ELR (cell line): Measurements from ENCODE around the gene PLCL1.

ENCODE experiments used
- DNase-seq: peaks from one replicate; pipeline ENCODE4 v3.0.0-alpha.2; 2015; ENCODE audit warnings: low read depth

Gene PLCL1

DNA sequence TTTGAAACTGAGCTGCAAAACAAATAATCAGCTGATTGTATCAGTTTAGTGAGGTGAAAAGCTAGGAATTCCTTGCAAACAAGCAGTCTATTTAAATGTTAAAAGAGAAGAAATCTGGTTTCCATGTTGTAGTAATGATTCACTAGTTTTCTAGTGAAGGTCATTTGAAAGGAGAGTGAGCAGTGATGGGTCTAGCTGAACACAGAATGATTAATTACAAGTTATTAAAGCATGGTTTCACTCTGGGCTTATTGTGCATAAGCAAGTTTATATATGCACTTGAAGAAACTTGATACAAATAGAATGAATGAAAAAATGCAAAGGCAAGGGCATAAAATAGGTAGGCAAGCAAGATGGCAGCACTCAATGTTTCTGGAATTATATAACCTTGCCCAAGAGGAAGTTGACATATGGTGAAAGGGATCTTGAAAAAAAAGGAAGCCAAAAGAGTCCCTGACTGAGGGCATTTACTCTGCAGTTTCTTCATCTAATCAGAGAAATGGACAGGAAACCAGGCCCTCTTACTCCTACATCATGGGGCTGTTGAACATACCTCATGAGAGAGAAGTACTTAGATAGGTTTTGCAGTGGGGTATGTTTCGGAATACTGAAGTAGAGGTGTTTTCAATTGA lies 53.2 kb downstream of the PLCL1 start:
- DNase-seq: no peak

DNA sequence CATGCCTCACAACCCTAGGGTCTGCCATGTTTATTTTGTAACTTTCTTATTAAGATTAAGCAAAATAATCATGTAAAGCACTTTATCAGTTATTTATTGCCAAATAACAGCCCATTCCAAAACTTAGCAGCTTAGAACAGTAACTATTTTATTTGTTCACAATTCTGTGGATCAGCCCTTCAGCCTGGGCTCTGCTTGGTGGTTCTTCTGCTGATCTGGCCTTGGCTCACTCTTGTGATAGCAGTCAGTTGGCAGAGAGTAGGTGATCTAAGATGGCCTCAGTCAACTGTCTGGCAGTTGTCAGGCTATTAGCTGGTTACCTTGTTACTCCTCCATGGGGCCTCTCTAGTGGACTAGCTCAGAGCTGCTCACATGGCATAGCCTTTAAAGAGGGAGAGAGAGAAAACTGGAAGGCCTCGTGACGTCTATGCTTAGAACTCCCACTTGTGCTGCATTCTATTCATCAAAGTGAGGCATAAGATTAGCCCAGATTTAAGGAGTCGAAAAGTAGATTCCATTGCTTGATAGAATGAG lies 54.3 kb downstream of the PLCL1 start:
- DNase-seq: no peak

DNA sequence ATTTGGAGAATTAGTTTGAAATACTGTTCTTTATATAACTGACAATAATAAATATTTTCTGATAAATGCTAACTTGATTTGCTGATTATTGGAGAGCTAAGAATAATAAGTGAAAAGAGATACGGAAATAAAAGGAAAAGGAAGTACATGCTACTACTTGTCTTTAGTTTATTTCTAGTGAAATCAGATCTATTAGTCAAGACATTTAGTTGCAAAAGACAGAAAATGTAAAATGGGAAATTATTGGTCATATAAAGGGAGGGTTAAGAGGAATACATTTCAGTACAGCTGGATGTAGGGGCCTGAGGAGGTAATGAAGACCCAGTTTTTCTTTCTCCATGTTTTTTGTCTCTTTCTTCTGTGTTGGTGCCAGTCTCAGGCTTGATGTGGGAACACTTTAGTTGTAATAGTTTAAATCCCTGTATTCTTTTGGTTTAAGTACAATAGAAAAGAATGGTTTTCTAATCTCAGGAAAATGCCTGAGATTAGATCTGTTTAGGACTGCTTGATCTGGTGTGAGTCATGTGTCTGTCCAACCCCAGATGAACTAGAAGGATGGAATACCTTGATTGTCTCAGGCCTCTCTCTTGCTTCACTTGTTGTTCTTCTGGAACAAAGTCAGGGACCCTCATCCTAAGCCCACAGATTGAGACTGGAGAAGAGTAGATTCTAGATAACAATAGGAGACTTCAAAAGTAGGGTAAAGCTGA lies 58.0 kb downstream of the PLCL1 start:
- no peak for DNase-seq

DNA sequence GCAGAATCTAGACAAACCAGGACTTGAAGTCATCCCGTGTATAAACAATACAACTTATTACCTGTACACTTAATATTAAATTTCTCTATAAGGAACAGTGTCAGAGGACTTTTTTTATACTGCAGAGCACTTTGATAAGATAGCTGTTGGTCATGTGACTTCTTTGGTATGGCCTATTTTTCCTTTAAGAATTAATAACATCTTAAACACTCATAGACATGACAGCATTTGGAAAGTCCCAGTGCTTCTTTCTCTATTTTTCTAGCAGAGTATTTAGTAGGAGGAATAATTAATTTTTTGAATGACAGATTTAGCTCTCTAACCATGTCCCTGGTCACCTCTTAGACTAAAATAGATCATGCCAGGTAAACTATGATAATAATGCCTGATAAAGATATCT lies 59.4 kb downstream of the PLCL1 start:
- no peak for DNase-seq

DNA sequence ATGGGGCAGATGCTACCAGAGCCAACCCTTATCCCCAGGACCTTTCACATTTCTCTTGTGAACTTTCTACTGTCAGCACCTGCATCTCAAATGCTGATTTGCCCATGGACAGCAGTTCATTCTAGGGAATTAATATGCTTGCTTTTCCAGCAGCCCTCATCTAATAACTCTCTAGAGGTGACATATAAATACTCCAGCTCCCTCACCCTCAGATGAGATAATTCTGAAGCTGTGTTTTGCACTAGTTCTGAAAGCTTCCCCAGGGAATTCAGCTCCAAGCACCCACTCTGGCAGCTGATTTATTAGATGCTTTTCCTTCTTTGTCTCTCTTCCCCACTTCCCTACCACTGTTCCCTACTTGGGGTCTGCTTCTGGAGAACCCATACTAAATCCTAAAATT lies 62.1 kb downstream of the PLCL1 start:
- DNase-seq: no peak

DNA sequence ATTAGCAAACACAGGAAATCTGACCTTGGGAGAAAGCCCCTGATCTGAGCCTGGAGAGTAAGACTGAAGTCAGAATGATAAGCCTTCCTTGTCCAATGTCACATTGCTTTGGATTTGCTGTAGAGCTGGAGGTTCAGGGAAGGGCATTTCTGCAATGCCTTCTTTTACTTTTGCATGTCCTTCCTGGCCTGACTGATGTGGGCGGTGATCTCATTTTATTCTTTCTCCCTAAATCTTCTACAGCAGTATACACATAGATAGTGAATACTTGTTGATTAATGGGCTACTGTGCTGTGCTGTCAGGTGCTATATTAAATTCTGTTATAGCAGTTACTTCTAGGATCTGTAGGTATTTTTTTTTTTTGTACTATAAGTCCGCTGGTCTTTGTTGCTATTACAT lies 62.6 kb downstream of the PLCL1 start:
- no peak for DNase-seq

DNA sequence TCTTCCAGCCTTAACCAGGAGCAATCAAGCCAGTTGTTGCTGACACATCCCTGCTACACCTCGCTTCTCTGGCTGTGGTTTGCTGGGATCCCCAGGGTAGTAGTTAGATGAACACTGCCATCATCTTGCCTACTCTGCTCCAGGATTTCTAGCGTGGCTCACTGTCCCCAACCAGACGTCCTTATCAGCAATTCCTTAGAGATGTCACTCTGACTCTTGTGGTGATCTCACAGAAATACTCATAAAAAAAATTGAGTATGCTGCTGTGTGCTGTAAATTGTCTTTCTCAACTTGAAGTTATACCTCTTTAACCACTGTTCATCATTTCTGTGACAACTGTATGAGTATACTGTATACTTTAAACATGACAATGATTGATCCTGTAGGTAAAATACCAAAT lies 63.2 kb downstream of the PLCL1 start:
- no peak for DNase-seq

DNA sequence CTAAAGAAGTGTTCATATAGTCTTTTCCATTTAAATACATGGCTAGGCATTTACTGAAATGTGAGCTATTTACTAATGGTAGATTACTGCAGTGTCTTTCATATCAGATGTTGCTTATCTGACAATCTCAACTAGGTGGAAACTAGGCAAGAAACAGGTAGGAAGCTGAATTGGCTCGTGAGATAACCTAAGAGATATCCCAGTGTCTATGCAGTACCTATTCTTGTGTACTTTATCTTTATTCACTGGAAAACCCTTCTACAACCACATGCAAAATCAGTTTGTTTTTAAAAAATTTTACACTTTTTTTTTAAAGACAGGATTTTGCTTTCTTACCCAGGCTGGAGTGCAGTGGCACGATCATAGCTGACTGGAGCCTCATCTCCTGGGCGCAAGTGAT lies 63.8 kb downstream of the PLCL1 start:
- DNase-seq: no peak

DNA sequence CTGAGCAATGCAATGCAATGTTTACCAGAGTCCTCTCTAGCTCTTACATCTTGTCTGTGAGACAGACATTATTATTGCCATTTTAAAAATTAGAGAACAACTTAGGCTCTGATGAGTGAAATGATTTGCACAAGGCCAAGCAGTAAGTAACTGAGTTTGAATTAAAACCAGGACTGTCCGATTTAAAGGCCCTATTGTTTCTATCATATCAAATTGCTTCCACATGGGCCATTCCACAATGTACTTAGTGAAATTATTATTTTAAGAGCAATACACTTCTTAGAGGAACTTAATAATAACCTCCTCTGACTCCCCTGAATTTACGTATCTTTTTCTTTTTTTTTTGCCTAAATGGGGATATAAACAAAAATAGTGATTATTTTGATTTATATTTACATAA lies 64.6 kb downstream of the PLCL1 start:
- DNase-seq: no peak

DNA sequence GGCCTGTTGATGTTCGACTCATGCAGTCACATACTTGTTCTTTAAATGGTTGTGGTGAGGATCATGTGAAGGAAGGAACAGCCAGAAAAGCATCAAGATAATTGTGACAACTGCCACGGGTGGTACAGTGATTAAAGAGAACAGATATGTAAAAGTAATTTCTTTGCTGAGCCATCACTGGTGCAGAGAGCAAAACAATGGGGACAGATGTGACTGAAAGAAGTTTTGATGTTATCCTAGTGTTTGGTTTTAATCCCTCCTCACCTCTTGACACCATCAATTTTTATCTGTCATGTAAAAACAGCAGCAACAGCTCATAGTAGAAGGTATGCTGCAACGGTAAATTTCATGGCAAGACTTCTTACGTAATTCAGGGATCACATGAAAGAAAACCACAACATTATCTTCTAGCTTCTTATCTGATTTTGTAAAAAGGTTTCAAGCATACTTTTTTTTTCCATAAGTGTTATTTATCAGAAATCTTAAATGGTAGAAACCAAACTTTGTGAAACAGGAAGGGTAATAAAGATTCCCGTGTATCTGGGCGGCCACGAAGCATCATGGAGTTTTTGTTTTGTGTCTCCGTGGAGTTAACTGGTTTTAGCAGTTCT lies 65.2 kb downstream of the PLCL1 start:
- no peak for DNase-seq

DNA sequence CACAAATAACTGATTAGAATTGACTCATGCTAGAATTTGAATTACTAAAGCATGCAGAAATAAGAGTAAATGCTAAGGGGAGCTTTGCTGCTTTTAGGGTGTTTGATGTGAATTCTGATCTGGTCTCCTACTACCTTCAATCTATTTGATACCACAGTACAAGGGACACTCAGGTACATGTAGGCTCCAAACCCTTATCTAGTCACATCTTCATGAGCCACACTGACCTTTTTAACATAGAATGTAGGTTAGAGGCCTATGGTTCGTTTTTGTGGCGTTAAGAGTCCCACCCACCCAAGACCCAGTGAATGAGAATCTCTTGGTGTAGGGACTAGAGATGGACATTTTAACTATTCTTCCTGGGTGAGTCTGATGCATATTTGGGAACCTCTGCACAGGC lies 65.7 kb downstream of the PLCL1 start:
- no peak for DNase-seq

DNA sequence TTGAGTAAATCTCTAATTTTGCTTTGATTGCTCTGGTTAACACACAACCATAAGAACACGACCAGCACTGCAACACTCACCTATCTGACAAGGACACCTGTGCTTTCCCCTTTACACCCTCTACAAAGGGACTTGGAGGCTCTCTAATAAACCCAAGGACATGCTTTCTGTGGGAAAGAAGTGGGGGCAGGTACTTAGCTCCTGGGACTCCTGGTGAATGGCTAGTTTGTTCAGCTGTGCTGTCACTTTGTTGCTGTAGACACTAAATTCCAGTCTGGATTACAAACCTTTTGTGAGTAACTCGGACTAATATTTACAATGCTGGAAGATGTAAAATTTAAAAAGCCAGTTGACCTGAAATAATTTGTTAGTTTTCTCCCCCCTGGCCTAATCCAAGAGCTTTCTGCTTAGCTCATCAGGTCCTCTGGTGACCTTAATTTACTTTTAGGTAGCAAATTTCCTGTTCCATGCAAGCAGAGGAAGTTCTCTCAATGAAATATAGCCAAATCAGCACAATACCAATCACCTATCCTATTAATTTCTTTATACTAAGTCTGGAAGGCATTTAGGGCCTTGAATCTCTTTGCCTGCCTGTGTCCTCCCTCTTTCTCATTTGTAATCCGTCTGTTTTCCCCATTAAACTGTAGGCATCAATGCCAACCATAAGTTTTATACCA lies 67.5 kb downstream of the PLCL1 start:
- DNase-seq: no peak

DNA sequence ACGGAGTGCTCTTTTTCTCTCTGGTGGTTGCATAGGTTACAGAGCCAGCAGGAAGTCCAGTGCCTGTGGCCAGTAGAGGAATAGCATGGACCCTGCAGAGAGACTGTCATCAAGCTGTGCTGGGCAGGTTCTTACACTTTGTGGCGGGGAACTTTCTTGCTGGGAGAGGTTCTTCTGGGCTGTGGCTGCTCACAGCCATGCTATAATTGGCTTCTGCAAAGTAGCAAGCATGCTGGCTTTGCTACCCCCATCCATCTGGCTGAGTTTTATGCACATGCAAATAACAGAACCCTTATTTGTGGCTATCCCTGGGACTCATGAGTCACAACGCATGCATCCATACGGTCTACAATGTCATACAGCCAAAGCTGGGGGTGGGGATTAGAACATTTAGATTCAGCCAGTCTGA lies 68.9 kb downstream of the PLCL1 start:
- peak; percentile 65 for DNase-seq

DNA sequence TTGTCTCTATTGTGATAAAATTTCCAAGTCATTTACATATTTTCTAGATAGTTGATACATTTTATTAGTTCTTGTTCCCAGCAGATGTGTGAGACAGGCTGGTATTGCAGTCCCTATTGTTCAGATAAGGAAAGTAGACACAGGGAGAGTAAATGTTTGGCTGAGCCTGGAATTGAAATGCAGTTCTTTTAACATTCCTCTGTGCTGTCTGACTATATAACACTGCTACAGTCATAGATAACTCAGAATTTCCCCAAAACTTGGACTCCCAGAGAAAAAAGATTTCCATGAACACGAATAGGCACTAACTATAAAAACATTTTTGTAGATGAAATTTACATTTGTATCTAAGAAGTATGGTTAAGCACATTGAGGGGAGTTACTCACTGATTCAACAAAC lies 71.4 kb downstream of the PLCL1 start:
- DNase-seq: no peak

DNA sequence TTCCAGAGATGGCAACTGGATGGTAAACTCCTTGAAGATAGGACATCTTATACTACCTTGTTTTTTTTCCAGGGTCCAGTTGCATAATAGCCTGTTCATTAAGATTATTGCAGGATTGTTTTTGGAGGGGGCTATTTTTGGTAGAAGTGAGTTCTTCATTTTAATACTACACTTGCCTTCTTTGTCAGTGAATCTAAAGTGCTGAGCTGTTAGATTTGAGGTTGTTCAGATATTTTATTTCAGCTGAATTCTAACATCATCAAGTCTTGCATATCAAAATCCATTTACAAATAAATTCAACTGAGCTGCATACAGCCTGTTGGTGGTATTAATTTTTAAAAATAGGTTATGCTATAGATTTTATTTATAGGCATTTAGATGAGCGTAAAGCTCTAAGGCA lies 72.1 kb downstream of the PLCL1 start:
- DNase-seq: no peak

DNA sequence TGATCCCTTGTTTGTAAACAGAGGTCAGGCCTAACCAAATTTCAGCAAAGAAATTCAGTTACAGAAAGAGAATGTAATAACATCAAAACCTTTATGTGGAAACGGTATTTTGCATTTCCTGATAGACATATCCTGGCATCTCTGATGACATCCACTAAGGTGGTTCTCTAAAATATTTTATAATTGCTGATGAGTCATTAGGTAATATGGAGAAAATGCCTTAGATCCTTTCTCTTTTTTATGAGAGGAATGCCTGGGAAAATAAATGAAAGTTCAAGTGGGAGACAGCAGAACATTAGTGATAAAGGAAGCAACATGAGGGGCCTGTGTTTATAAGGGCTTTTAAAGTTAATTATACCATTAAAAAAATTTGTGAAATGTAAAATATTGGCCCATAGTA lies 72.6 kb downstream of the PLCL1 start:
- peak; percentile 23 for DNase-seq

DNA sequence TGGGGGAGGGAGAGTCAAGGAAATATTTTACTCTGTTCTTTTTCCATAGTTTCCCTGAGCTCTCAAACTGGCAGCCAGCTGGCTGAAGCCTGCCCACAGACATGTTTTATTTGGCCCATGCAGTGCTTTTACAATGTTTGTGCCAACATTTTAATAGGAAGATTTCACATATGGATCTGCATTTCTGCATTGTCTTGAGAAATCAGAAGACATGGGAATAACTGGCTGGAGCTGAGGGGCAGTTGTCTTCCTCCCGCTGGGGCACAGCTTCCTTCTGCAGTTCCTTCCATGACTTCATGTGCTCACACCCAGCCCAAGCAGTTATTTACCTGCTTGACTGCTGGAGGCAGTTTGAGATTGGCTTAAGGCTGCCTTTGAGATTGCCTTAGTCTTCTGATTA lies 74.4 kb downstream of the PLCL1 start:
- no peak for DNase-seq

DNA sequence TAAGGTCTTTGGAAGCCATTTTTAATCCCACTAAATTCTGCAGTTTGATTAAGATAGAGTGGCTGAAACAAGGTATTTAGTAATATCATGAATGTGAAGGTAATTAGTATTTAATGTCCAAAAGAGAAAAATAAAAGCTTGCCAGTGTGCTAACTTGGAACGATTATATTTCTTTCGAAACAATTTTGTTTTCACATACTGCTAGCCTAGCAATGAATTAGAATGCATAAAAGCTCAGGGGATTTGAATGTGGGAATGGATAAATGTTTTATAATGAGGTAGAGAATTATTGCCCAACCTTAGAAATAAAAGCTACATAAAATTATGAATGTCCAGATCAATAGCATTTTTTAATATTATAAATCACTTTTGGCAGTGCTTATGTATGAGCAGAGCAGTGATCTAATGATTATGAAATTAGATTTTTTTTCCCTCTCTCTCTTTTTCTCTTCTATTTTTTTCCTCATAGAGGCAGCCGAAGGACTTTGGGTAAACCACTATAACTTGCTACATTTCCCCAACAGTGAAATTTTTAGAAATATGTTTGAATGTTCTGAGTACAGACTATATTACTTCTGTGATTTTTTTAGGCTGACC lies 75.5 kb downstream of the PLCL1 start:
- DNase-seq: no peak

DNA sequence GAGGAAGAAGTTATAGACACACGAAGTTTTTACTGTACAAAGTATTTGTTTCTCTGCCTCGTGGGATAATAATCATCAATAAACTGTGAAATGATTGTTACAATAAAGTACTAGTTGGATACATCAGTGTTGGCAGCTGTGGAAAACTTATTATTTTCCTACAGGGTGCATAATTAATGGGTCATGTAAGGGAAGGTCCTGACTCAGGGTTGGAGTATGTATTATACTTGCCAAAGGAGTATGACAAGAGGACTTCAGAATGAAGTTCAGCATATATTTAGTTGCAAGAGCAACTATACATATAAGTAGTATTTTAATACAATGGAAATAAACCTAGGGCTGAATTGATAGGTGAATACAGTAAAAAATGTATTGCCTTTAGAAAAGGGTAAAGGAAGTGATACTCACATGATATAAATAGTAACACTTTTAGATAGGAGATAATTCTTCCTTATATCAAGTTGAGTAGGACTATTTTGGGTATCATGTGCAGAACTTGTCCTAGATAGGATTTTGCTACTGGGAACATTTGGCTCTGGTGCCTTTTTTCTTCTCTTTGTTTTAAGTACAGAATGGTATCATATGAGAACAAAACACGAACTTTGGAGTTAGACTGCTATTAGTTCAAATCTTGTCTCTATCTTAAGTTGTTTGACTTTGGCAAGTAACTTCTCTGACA lies 79.1 kb downstream of the PLCL1 start:
- DNase-seq: peak; percentile 52

DNA sequence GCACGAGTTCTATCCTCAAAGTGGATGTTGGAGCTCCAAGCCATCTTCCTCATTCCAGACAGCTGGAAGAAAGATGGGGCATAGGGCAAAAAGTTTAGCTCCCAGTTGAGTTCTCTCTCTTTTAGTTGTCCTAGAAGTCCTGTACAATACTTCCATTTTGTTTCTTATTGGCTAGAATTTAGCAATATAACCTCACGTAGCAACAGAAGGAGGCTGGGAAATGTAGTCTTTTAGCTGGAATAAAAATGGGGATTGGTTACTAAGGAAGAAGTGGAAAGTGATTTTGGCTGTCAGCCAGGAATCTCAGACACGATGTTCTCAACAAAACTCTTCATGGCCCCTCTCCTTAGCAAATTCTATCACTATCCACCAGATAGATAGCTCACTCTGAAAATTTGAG lies 79.9 kb downstream of the PLCL1 start:
- no peak for DNase-seq

DNA sequence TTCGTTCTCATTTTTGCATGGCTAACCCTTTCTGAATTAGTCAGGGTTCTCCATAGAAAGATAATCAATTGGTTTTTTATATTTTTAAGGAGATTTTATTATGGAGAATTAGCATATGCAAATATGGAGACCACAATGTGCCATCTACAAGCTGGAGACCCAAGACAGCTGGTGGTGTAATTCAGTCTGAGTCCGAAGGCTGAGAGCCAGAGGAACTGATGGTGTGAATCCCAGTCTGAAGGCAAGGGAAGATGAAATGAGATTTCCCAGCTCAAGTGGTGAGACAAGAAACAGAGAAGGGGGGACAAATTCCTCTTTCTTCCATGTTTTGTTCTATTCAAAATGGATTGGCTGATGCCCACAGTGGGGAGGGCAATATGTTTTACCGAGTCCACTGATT lies 80.7 kb downstream of the PLCL1 start:
- no peak for DNase-seq

DNA sequence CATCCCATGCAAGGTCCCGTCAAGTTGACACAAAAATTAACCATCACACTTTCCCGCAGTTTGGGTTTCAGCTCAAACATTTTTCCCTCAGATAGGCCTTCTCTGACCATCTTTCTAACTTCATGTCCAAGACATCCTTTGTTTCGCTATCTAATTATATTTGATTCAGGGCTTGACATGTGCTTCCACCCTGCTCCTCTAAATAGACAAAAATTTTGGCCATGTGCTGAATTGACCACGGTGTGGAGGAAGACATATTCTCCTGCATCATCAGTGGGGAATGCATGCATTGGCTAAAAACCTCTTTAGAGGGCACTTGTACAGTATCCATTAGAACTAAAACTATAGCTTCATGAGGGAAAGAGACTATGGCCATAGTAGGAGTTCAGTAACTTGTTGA lies 81.2 kb downstream of the PLCL1 start:
- DNase-seq: no peak
